Measurements from ENCODE around the gene U2AF2.

Gene U2AF2

DNA sequence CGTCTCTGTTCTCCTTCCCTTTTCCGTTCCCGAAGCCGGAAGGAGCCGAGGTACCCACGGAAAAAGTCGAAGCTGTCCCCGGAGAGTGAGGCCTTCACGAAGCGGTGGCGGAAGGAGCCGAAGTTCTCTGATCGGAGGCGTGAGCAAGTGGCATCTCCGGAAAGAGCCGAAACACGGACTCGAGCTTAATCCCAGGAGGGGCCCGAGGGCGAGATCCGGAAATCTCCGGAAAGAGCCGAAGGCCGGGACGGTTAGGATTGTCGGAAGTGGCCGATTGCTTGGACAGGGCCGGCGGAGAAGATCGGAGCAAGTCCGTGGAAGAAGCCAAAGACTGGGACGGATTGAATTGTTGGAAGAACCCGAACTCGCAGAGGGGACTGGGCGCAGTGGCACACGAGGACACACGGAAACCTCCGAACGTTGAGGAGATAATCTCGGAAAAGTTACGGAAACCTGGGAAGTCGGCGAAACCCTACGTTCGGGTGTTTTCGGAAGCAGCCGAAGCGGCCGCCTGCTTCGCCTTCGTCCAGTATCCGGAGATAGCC, 440 bp upstream of the U2AF2 start:
- peak; percentile 87 to 99 (median 97) for DNase-seq

DNA sequence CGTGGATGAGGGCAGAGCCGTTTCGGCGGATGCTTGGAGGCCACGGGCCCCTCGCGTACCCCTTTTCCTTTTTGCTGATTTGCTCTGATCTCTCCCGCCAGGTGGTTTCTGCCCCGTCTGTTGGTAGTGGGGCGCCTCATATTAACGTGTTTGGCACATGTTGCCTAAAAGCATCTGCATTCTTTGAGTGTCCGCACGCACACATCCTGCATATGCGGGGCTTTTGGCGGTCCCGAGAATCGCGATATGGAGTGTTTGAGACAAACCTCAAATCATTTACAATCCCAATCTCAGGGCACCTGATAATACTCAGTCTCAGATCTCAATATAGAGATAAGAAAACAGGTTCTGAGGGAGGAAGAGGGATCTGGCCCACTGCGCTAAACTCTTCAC, 809 bp downstream of the U2AF2 start:
- DNase-seq, result peak in 1 of 56 donors; percentile 55

DNA sequence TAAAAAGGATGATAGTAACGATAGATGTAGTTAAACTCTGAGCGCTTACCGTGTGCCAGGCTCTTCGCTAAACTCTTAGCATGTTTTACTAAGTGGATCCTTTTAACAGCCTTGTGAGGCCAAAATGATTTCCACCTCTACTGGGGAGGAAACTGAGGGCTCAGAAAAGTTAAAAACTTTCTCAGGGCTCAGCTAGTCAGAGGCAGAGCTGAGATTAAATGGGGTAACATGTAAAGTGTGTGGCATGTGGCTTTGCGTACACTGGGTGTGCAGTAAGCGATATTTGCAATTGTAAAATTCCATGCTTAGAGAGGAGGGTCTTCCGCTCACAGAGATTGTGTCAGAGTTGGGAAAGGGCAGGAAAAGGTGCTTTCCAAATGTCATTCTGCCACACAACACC, 1.7 kb downstream of the U2AF2 start:
- DNase-seq, result no peak

DNA sequence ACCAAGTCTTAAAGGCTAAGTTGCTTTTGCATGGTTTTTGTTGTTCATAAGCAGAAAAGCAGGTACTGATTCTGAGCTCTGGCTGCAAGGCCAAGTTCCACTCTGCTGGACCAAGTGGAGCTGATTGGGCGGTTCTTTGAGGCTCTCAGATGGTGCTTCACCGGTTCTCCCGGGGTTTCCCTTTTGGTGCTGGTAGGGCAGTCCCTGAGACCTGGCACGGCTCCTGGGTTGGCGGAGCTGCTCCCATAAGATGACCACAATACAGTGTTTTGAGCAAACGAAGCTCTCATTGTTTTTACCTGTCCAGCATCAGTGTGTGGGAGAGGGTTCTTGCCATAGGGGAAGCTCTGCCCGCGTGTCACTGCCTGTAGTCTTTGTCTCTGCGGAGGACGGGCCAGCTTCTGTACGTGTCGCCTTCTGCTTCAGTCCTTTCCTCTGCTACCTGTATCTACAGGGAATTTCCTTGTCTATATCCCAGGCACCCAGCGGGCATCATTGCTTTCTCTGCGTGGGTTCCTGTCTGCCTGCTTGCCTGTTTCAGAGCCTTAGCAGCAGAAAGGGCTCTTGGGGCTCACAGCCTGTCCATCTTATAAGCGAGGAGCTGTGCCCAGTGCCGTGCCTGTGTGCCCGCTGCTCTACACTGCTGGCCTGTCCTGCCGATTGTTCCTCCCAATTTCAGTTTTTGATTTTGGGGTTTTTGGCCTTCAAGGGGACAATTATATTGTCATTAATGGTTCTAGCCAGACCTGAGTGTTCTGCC, 2.3 kb downstream of the U2AF2 start:
- no peak for DNase-seq

DNA sequence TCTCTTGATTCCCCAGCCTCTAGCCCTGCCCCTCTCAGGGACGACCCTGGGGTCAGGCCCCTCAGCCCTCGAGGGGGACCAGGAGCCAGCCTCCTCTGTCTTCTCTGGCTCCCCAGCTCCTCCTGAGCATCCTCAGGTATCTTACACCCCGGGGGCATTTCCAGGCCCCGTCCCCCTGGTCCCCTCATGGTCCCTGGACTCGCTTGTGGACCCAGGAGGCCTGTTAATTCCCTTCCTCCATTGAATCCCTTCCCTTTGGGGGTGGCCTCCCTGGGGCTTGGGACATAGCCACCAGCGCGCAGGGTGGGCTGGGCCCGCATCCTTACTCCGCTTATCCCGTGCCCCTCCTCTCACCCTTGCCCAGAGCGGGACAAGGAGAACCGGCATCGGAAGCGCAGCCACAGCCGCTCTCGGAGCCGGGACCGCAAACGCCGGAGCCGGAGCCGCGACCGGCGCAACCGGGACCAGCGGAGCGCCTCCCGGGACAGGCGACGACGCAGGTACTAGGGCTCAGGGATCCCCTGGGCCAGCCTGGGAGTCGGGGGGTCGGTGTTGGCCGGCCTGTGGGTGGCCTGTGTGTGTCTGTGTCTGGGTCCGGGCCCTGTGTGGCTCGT, 4.1 kb downstream of the U2AF2 start:
- no peak for DNase-seq

DNA sequence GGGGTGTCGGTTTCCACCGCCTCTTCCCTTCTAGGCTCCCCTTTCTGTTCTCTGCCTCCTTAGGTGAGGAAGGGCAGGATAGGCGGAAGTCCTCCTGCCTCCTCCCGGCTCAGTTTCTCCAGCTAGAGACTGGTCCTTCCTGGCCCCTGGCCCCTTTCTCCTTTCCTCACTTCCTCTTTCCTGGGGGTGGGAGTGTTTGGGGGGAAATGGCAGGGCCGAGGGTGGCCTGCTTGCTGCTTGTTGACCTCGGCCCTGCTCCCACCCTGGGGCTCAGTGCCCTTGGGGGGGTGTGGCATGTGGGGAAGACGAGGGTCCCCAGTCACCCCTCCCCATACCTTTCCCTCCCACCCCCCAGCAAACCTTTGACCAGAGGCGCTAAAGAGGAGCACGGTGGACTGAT, 5.0 kb downstream of the U2AF2 start:
- DNase-seq, result no peak

DNA sequence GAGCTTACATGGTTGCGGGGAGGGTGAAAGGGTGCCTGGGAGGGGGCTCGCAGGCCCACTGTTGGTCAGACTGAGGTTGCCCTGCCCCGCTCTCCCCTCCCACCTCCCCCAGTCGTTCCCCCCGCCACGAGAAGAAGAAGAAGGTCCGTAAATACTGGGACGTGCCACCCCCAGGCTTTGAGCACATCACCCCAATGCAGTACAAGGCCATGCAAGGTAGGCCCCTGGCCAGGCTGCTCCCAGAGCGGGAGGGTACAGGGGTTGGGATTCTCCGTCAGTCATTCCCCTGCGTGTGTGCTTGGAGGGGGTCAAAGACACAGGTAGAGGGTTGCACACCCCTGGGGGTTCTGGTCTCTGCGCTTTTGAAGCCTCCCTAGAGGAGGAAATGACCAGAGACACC, 5.6 kb downstream of the U2AF2 start:
- DNase-seq, result no peak

DNA sequence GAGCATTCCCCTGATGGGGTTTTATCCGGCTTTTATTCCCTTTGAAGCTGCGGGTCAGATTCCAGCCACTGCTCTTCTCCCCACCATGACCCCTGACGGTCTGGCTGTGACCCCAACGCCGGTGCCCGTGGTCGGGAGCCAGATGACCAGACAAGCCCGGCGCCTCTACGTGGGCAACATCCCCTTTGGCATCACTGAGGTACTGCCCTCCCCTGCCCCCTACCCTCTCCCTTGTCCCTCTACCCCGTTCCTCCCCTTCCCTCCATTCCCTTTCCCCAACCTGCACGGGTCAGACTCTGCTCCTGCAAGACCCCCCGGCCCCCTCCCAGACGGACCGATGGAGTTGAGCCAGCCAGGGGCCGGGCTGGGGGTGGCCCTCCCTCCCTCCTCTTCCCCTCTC, 6.2 kb downstream of the U2AF2 start:
- no peak for DNase-seq

DNA sequence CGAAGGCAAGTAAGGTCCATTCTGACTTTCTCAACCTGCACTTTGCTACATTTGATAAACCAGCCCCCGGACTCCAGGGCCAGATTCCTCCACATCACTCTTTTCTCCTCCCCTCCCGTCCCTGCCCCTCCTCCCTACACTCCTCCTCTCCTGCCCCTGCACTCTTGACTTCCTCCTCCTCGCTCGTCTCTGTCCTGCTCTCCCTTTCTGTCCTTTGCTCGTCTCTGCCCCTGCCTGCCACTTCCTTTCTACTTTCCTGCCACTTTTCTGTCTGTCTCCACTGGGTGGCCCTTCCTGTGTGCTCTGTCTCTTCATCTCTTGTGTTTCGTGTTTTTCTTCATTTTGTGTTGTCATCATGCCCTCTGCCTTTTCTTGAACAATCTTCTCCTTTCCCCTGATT, 7.0 kb downstream of the U2AF2 start:
- DNase-seq, result no peak

DNA sequence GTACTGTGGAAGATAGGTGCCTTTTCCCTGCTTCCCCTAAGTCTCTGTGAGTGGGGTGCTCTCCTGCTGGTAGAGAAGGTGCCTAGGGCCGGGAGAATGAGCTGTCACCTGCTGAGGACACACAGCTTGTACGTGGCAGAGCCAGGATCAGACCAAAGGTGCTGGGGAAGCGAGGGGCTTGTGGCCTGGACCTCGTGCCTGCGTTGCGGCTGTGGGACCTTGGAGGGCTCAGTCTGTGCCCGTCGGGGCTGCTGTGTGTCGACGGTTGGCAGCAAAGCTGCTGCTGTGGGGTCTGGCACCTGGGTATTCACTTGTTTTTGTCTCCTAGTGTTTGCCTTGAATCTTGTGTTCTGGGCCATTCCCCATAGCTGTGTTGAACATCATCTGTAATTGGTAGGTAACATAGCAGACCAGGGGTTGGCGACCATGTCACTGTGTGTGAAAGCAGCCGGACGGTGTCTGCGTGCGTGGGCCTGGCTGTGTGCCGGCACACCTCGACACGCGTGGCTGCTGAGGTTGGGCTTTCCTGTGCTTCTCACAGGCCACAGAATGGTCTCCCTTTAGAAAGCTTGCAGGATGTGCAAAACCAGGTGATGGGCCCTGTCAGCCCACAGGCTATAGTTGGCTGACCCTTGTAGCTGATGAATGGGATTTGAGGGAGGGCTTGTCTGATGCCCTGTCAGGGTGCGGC, 9.2 kb downstream of the U2AF2 start:
- no peak for DNase-seq

DNA sequence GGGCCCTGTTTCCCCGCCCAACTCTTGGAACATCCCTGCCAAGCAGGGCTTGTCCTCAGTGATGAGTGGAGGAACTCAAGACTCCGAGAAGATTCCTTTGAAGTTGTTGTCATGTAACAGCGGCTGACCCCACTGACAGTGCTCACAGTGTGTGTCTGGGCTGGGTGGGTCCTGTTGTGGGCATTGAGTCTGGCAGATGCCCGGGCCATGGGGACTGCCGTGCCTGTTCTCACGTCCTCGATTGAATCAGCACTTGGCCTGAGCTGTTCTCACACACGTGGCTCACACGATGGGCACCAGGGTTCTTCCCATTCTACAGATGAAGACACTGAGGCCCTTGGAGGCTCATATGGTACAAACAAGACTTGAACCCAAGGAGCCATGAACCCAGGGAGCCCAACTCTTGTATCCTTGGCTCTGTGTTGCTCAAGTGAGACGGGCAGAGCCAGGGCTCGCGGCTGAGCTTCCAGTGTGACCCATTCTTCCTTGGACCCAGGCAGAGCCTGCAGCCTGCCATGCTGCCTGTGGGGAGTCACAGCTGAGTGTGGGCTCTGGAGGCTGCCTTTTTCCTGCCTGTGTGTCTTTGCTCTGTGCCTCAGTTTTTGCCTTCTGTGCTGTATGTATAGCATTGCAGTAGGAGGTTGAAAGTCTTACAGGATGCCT, 11.6 kb downstream of the U2AF2 start:
- no peak for DNase-seq

DNA sequence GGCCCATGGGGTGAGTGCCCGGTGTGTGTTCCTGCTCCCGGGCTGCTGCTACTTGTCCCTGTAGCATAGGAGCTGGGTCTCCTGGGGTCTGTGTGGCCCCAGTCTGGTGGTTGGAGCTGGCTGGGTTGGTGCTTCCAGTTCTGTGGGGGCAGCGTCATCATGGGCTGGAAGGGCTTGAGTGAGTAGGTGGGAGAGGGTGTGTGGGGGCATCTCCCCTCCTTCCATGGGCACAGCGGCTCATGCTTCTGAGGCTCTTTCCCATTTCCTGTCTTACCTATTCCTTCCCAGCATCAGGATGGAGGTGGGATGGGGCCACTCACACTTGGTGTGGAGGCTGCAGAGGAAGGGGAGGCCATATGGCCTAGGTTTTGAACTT, 12.2 kb downstream of the U2AF2 start:
- no peak for DNase-seq

DNA sequence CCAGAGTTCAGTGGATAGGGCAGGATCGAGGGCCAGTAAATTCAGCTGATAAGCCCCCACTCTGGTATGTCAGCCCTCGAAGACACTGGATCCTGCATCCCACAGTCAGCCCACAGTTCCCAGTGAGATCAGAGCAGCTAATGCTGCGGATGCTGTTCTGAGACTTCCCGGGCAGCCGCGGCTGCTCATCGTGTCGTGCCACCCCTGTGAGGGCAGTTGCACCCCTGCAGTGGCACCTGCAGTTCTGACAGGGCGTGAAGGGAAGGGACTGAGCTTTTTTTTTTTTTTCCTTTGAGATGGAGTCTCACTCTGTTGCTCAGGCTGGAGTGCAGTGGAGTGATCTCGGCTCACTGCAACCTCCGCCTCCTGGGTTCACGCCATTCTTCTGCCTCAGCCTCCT, 12.7 kb downstream of the U2AF2 start:
- no peak for DNase-seq

DNA sequence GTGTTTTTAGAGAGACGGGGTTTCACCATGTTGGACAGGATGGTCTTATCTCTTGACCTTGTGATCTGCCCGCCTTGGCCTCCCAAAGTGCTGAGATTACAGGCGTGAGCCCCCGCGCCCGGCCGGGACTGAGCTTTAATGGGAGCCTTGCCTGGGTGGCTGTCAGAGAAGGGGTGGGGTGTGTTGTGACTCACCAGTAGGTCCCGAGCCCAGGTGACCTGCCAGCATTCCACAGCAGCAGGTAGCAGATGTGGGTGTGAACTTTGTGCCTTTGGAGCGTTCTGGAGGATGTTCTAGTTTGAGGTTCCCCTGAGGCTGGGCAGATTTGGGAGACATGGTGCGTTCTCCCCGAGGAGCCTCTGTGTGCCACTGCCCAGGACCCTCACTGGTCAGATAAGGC, 13.1 kb downstream of the U2AF2 start:
- no peak for DNase-seq

DNA sequence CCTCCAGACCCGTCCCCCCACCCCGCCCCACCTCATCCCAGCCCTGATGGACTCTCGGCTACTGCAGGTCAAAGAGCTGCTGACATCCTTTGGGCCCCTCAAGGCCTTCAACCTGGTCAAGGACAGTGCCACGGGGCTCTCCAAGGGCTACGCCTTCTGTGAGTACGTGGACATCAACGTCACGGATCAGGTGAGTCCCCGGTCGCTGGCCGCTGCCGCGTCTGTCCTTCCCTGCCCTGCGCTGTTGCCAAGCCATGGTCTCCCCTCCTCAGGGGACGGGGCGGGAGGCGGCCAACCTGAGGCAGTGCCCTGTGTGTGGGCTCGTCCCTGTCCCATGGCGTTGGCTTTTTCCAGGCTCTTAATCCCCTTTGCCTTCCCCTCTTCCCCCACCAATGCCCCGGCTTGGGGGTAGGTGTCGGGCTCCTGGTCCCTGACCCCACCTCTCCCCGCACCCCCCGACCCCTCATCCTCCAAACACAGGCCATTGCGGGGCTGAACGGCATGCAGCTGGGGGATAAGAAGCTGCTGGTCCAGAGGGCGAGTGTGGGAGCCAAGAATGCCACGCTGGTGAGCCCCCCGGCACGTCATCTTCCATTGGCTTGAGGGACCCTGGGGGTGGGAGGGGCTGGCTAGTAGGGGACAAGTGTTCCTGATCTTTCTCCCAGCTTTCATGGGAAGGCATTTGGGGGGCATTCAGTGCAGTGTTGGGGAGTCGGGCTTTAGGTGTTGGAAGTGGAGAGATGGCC, 13.9 kb downstream of the U2AF2 start:
- no peak for DNase-seq

DNA sequence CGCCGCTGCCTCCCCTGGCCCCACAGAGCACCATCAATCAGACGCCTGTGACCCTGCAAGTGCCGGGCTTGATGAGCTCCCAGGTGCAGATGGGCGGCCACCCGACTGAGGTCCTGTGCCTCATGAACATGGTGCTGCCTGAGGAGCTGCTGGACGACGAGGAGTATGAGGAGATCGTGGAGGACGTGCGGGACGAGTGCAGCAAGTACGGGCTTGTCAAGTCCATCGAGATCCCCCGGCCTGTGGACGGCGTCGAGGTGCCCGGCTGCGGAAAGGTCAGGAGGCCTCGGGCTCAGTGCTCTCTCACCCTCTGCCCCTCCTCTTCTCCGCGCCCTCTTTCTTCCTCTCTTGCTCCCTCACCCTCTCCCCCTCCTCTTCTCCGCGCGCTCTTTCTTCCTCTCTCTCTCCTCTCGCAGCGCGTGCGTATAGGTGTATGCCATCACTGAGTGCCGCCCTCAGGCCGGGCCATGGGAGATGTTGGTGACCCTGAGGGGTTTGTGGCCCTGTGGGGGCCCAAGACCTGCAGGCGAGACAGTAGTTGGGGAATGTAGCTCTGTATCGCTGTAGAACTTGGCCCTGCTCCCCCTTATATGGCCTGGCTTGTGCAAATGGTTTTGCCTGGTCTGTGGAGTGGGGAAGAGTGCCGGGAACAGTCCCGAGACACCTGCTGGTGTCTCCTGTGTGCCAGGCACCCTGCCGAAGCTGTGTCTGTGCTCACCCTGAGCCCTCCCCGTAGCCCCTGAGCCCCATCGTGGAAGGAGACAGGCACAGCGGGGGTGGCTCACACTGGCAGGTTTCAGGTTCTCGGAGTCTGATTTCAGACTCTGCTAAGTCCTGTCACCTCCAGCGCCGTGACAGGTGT, 14.8 kb downstream of the U2AF2 start:
- DNase-seq, result no peak

DNA sequence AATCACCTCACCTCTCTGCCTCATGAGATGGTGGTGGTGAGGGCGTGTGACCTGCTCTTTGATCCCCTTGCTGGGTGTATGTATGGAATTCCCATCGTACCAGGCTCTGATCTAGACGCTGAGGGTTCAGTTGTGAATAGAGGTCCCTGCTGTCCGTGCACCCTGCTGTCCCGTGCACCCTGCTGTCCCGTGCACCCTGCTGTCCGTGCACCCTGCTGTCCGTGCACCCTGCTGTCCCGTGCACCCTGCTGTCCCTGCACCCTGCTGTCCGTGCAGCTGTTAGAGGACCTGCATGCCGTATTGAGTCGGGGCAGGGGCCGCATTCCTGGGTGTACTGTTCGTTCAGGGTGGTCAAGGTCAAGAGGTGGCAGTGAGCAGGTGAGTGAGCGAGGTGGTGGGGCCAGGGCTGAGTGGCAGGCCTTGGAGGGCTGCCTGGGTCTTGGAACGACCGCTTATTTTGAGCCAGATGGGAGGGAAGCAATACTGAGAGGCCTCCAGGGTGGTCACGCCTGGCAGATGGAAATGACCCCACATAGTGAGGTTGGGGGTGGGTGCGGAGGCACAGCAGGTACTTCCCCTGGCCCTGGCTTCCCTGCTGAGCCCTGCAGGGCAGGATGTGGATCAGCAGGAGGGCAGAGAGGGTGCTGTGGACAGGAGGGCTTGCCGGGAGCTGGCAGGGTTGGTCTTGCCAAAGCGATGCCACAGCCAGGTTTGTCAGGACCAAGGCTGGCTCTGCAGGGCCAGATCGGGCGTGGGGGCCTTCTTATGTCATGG, 15.6 kb downstream of the U2AF2 start:
- peak in 21 of 56 donors; percentile 3 to 41 (median 17) for DNase-seq

DNA sequence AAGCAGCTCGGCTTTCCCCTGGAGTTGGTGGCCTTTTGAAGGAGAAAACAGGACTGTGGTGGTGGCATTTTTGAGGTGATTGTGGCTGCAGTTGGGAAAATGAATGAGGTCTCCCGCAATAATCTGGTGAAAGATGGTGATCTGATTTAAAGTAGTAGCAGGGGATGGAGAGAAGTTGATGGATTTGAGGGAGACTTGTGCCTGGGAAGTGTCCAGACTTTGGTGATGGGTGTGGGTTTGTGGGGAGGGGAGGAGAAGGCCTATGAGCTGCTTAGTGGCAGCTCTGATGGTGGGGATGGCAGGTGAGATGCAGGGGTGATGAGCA, 16.2 kb downstream of the U2AF2 start:
- no peak for DNase-seq

DNA sequence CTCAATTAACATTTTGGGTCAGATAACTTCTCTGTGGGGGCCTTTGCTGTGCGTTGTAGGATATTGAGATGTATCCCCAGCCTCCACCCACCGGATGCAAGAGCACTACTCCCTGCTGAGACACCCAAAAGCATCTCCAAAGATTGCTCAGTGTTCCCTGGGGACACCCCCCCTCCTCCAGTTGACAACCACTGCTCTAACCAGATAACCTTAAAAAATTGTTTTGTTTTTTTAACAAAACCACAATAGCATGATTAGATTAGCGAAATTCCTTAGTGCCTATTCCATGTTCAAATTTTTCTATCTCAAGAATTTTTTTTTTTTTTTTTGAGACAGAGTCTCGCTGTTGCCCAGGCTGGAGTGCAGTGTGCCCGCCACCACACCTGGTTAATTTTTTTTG, 17.6 kb downstream of the U2AF2 start:
- no peak for DNase-seq

DNA sequence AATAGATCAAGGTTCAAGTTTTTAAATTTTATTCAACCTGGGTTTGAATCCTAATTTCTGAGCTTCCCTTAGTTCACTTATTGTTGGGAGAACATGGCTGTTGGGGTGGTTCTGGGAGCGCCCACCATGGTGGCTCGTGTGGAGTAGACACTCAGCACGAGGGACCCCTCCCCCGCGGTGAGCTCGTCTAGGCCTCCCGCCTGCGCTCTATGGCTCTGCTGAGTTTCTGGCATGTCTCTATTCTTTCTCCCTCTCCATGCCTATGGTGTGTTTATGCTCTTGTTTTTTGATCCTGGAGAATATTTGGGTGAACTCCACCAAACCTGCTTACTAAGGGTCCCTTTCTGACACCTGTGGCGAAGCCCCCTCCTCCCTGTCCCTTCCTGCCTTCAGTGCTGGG, 18.6 kb downstream of the U2AF2 start:
- DNase-seq, result no peak

All from amygdala (tissue), 56 donors.